K562 (cell line): ENCODE results near the gene CYP11A1. TPM values are rescaled to one million over a fixed set of nuclear protein-coding genes. Genes with fewer than 3 reads are reported as not detected.

Source experiments
- ATAC-seq: fragments of 200-7000 bp; cut with Tn5 transposase; 3 replicates; pipeline ENCODE4 v1.9.1; 2020; ENCODE audit warnings: moderate library complexity
- BruUV-seq: library from RNA; stranded (reverse); fragments of 400-500 nt; replicated peaks from 2 replicates; lab custom pipeline; 2021; lab: Mats Ljungman, UMichigan
- CTCF ChIA-PET: fragments of 300-600 bp; formaldehyde crosslinking; extraction: SDS; loops from one replicate; lab custom pipeline; 2021; ENCODE audit warnings: low intra/inter-chr PET ratio; lab: Yijun Ruan, JAX
- POLR2A ChIA-PET: fragments of 300-600, 350-650 bp; sonication (Branson Sonifier 250); formaldehyde crosslinking; extraction: SDS; loops from one replicate; lab custom pipeline; 2021; ENCODE audit warnings: antibody characterized with exemption, inconsistent platforms; lab: Yijun Ruan, JAX
- DNase-seq, 4 experiments: peaks; one replicate each; pipeline versions ENCODE4 v3.0.0 to v3.0.0-alpha.2; 2011 to 2018; ENCODE audit warnings: low spot score in 3 of 4, mixed read lengths in 3 of 4; ENCODE audit errors: extremely low read depth in 1 of 4
- FAIRE-seq: peaks from 2 replicates; lab custom pipeline; 2011; peaks lifted over from hg19 to GRCh38; lab: Jason Lieb, UNC
- H2AFZ ChIP-seq: 2 replicates; pipeline ENCODE4 v1.6.0; 2011; ENCODE audit warnings: low read depth, low read length, control low read depth, inconsistent platforms
- H3K27ac ChIP-seq: fragments of 200-600 bp; 3 replicates; pipeline ENCODE4 v1.8.0; 2011; ENCODE audit warnings: low read depth, mild to moderate bottlenecking, control low read depth, inconsistent platforms, low read length, moderate library complexity, mixed read lengths; ENCODE audit errors: extremely low read depth
- H3K27me3 ChIP-seq, 2 experiments: fragments of 300-600 bp in 1 of 2; 2 replicates in 1 of 2; 3 replicates in 1 of 2; pipeline versions ENCODE4 v1.6.0 to v1.8.0; 2011; ENCODE audit warnings: inconsistent platforms in 2 of 2, low read length in 2 of 2, mild to moderate bottlenecking in 1 of 2, mixed read lengths in 1 of 2, moderate library complexity in 1 of 2; ENCODE audit not compliant: control insufficient read depth in 2 of 2, insufficient read depth in 2 of 2
- H3K36me3 ChIP-seq: fragments of 300-600 bp; 3 replicates; pipeline ENCODE4 v1.8.0; 2011; ENCODE audit warnings: mild to moderate bottlenecking, low read length, inconsistent platforms; ENCODE audit not compliant: control insufficient read depth, insufficient read depth
- H3K4me1 ChIP-seq, 2 experiments: fragments of 200-600 bp in 1 of 2; replicated peaks in 1 of 2; 2 replicates in 1 of 2; 3 replicates in 1 of 2; pipeline versions ENCODE4 v1.5.1 to v1.8.0; 2011; ENCODE audit warnings: inconsistent platforms in 2 of 2, low read length in 2 of 2, mild to moderate bottlenecking in 1 of 2, mixed read lengths in 1 of 2, moderate library complexity in 1 of 2; ENCODE audit not compliant: control insufficient read depth in 2 of 2, insufficient read depth in 2 of 2
- H3K4me2 ChIP-seq: 2 replicates; pipeline ENCODE4 v1.6.1; 2011; ENCODE audit warnings: low read length, control low read depth, inconsistent platforms, mixed read lengths; ENCODE audit not compliant: insufficient read depth
- H3K4me3 ChIP-seq: fragments of 200-600 bp; sonication (generic), shearing (Covaris generic); 2 replicates; pipeline ENCODE4 v1.5.1; 2016; ENCODE audit warnings: control low read depth, inconsistent platforms
- H3K79me2 ChIP-seq: fragments of 200-600 bp; 3 replicates; pipeline ENCODE4 v1.8.0; 2011; ENCODE audit warnings: low read length, inconsistent platforms; ENCODE audit not compliant: control insufficient read depth, insufficient read depth
- H3K9ac ChIP-seq, 2 experiments: 2 replicates each; pipeline versions ENCODE4 v1.6.0 to v1.6.1; 2011; ENCODE audit warnings: low read depth in 2 of 2, low read length in 2 of 2, control low read depth in 1 of 2, inconsistent platforms in 1 of 2, mild to moderate bottlenecking in 1 of 2, mixed read lengths in 1 of 2; ENCODE audit not compliant: insufficient read depth in 1 of 2
- H3K9me1 ChIP-seq: one replicate; pipeline ENCODE4 v1.6.0; 2011; ENCODE audit warnings: inconsistent platforms, mild to moderate bottlenecking, low read length, moderate library complexity; ENCODE audit not compliant: control insufficient read depth, insufficient read depth
- H3K9me3 ChIP-seq: replicated peaks from 2 replicates; pipeline ENCODE4 v1.5.1; 2011; ENCODE audit warnings: low read depth, low read length, inconsistent platforms; ENCODE audit not compliant: control insufficient read depth, insufficient read depth
- H4K20me1 ChIP-seq: replicated peaks from 2 replicates; pipeline ENCODE4 v1.6.1; 2011; ENCODE audit warnings: low read length, inconsistent platforms, mixed read lengths; ENCODE audit not compliant: control insufficient read depth, insufficient read depth
- ZNF512 ChIP-seq: IDR thresholded peaks from 2 replicates; pipeline ENCODE4 v1.6.1; 2016; ENCODE audit warnings: missing genetic modification characterization, missing compliant biosample characterization
- WGBS: fragments of 100-300 bp; shearing (Covaris generic); methylation state at CpG from one replicate; pipeline ENCODE4 v1.1.6; 2016; ENCODE audit warnings: low coverage, mixed read lengths; ENCODE audit not compliant: insufficient coverage; ENCODE audit errors: missing lambda C conversion rate; 5-methylcytosine and 5-hydroxymethylcytosine counted together
- in situ Hi-C: fragments of 300-500 bp; cut with MboI; formaldehyde crosslinking; loops from 4 replicates; pipeline ENCODE4 v1.15.0; 2018; ENCODE audit warnings: inconsistent platforms, mixed read lengths
- intact Hi-C: fragments of 100-400 bp; cut with micrococcal nuclease; formaldehyde crosslinking; loops from 2 replicates; pipeline ENCODE4 v1.14.2; 2022
- polyA plus RNA-seq, 8 experiments: library from polyadenylated mRNA; depleted of rRNA in 4 of 8; stranded (reverse) in 5 of 8; unstranded in 3 of 8; fragments of >200 nt; fragmentation: Nextera tagmentation in 2 of 8; fragmentation: Illumina TruSeq in 1 of 8; extraction: Ambion mirVana in 2 of 8; extraction: Trizol in 1 of 8; gene quantifications; 2 replicates each; pipeline versions ENCODE4 v1.2.1 to v1.2.3, GENCODE V29; 2011 to 2014; ENCODE audit warnings: inconsistent platforms in 1 of 8, missing spikeins in 1 of 8
- total RNA-seq, 7 experiments: library from RNA; depleted of rRNA in 6 of 7; stranded (reverse); fragments of >200 nt in 6 of 7; fragmentation: Illumina TruSeq in 2 of 7; extraction: Trizol in 2 of 7; gene quantifications; 2 replicates each; pipeline versions ENCODE4 v1.2.1 to v1.2.3, GENCODE V29; 2011 to 2021; ENCODE audit warnings: low replicate concordance in 1 of 7

The CYP11A1 gene
- total and polyA plus RNA-seq, 9 of the 15 experiments (the other 6 are each of a cell fraction or from before 2014, with no cell fraction given) = 0.06 to 0.24 (median 0.10) TPM; not detected in 4

GRCh38 chr15:74293021-74293810 is 74.2 kb downstream of the CYP11A1 start:
- no peak overlapping the region for H3K4me3 ChIP-seq
- H3K79me2 ChIP-seq = no peaks in the 10 kb centered on the region
- H3K27me3 ChIP-seq = 0 out of 5 replicates have a peak, but pooled peaks cover 0 to 3% of the 10 kb centered on the region in 2 experiments
- WGBS = 7% methylated on average over 3 of the region's 3 CpGs
- H2AFZ ChIP-seq = no peak overlapping the region
- no peak overlapping the region for H3K9ac ChIP-seq
- H3K9me3 ChIP-seq = no peaks in the 10 kb centered on the region
- H3K27ac ChIP-seq = no peak overlapping the region
- FAIRE-seq (no peak), DNase-seq (no peak), ATAC-seq (no peak)
- ChIA-PET CTCF (interaction anchor here (0.7 kb wide), 1 partner anchor 165 kb away, joined by 3 read pairs; no protein-coding TSS in a partner anchor), POLR2A (no interaction called here)
- TF ChIP-seq ZNF512 = no peak
- peaks cover 23% of the 10 kb centered on the region for H4K20me1 ChIP-seq
- peaks cover 5 to 13% of the 10 kb centered on the region in 2 experiments; a peak in 4 of 5 replicates for H3K4me1 ChIP-seq
- intact Hi-C loops = loop anchor here (10.0 kb wide), 1 partner anchor 48 kb away; no protein-coding TSS in a partner anchor
- BruUV-seq = no TSS peak
- H3K9me1 ChIP-seq = peaks cover 3% of the 10 kb centered on the region
- H3K4me2 ChIP-seq = no peak overlapping the region
- in situ Hi-C loops = loop anchor here (25.0 kb wide), 1 partner anchor 1656 kb away; no protein-coding TSS in a partner anchor
- no peaks in the 10 kb centered on the region for H3K36me3 ChIP-seq
